Karpas-422 (cell line): ENCODE measurements around the gene CYP3A7. TPM values are rescaled to one million over a fixed set of nuclear protein-coding genes. Genes with fewer than 3 reads are reported as not detected.
"Not testable (repeated sequence)": the region's sequence is repeated elsewhere in the genome, so short reads cannot be mapped to it uniquely, and the experiment has no call there.

Source experiments
- DNase-seq: peaks from one replicate; pipeline ENCODE4 v3.0.0-alpha.2; 2015
- H2AFZ ChIP-seq: fragments of 200-600 bp; sonication (generic); 2 replicates; pipeline ENCODE4 v1.6.1; 2014; ENCODE audit warnings: antibody characterized with exemption, low read length, mixed read lengths
- H3K27ac ChIP-seq: fragments of 200-600 bp; sonication (generic); 2 replicates; pipeline ENCODE4 v1.5.1; 2014; ENCODE audit warnings: mild to moderate bottlenecking, low read length, moderate library complexity
- H3K27me3 ChIP-seq: fragments of 200-600 bp; sonication (generic); 2 replicates; pipeline ENCODE4 v1.6.1; 2014; ENCODE audit warnings: low read length, mixed read lengths
- H3K36me3 ChIP-seq: fragments of 200-600 bp; sonication (generic); 2 replicates; pipeline ENCODE4 v1.6.1; 2014; ENCODE audit warnings: low read length, mixed read lengths; ENCODE audit not compliant: insufficient read depth
- H3K4me1 ChIP-seq: fragments of 200-600 bp; sonication (generic); 2 replicates; pipeline ENCODE4 v1.6.1; 2014; ENCODE audit warnings: mild to moderate bottlenecking, low read length, mixed read lengths
- H3K4me2 ChIP-seq: fragments of 200-600 bp; sonication (generic); 2 replicates; pipeline ENCODE4 v1.6.1; 2014; ENCODE audit warnings: low read length, low read depth, mild to moderate bottlenecking; ENCODE audit not compliant: poor library complexity, severe bottlenecking
- H3K4me3 ChIP-seq: fragments of 200-600 bp; sonication (generic); 2 replicates; pipeline ENCODE4 v1.5.1; 2014; ENCODE audit warnings: mild to moderate bottlenecking, antibody characterized with exemption, low read length, mixed read lengths
- H3K79me2 ChIP-seq: fragments of 200-600 bp; sonication (generic); 2 replicates; pipeline ENCODE4 v1.6.1; 2014; ENCODE audit warnings: mild to moderate bottlenecking, low read length, mixed read lengths
- H3K9ac ChIP-seq: fragments of 200-600 bp; sonication (generic); 2 replicates; pipeline ENCODE4 v1.6.0; 2014; ENCODE audit warnings: low read length
- H3K9me2 ChIP-seq: fragments of 200-600 bp; sonication (generic), shearing (Covaris generic); replicated peaks from 2 replicates; pipeline ENCODE4 v1.6.0; 2014; ENCODE audit warnings: mild to moderate bottlenecking, low read length, moderate library complexity; ENCODE audit not compliant: insufficient read depth
- H3K9me3 ChIP-seq: fragments of 300-700, 200-600 bp; sonication (generic); 2 replicates; pipeline ENCODE4 v1.6.1; 2014; ENCODE audit warnings: low read length, mixed read lengths
- H4K20me1 ChIP-seq: fragments of 200-600 bp; sonication (generic); 2 replicates; pipeline ENCODE4 v1.6.1; 2014; ENCODE audit warnings: mild to moderate bottlenecking, antibody characterized with exemption, low read length, low read depth; ENCODE audit not compliant: insufficient read depth
- total RNA-seq: library from RNA; depleted of rRNA; stranded (reverse); fragments of >200 nt; shearing (Covaris generic); gene quantifications from 2 replicates; pipeline ENCODE4 v1.2.3, GENCODE V29; 2014; ENCODE audit warnings: low replicate concordance

The CYP3A7 gene
- total RNA-seq, 1 experiment from 2014 or later, result not detected

DNA sequence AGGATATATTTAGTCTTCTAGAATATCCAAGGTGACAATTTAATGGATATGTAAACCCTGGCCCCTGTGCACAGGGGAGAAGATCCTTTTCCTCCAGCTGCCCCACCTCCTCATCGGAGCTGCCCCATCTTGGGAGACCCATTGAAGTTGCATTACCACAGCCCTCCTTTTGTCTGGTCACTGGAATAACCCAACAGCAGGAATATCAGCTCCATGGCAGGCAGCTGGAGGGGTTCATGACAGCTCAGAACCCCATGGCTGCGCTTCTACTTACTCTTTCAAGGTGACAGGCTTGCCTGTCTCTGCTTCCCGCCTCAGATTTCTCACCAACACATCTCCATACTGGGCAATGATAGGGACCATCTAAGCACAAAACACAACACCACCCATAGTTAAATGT is 34.5 kb upstream of the CYP3A7 start:
- H3K4me1 ChIP-seq, result peaks cover 10% of the 10 kb centered on the region
- DNase-seq, H3K27ac ChIP-seq, H3K9me2 ChIP-seq, H3K79me2 ChIP-seq, H3K4me2 ChIP-seq, H3K9ac ChIP-seq, H3K27me3 ChIP-seq, H3K36me3 ChIP-seq, H2AFZ ChIP-seq, H3K9me3 ChIP-seq, H4K20me1 ChIP-seq, H3K4me3 ChIP-seq: not testable (repeated sequence)

GRCh38 chr7:99768471-99768870 is 33.5 kb upstream of the CYP3A7 start:
- H3K9ac ChIP-seq, result no peak overlapping the region
- H3K27me3 ChIP-seq, result no peaks in the 10 kb centered on the region
- H2AFZ ChIP-seq, result no peak overlapping the region
- H3K36me3 ChIP-seq, result no peaks in the 10 kb centered on the region
- no peak overlapping the region for H3K4me2 ChIP-seq
- DNase-seq, result no peak
- no peak overlapping the region for H3K4me3 ChIP-seq
- H3K27ac ChIP-seq, result no peak overlapping the region
- H3K4me1 ChIP-seq, result peaks cover 10% of the 10 kb centered on the region
- H3K9me3 ChIP-seq, result no peaks in the 10 kb centered on the region
- H3K79me2 ChIP-seq, result no peaks in the 10 kb centered on the region
- H4K20me1 ChIP-seq, result no peaks in the 10 kb centered on the region
- no peaks in the 10 kb centered on the region for H3K9me2 ChIP-seq

- Histone ChIP-seq H3K4me1 (peaks cover 10% of the 10 kb centered on the region), H3K27me3 (no peaks in the 10 kb centered on the region), H3K9me2 (no peaks in the 10 kb centered on the region), H3K4me2 (no peak overlapping the region), H4K20me1 (no peaks in the 10 kb centered on the region), H3K79me2 (no peaks in the 10 kb centered on the region), H3K4me3 (no peak overlapping the region), H3K9ac (no peak overlapping the region), H3K36me3 (no peaks in the 10 kb centered on the region), H3K27ac (no peak overlapping the region), H2AFZ (no peak overlapping the region), H3K9me3 (no peaks in the 10 kb centered on the region)
- no peak for DNase-seq
Observed at GRCh38 chr7:99767662-99768061, 32.7 kb upstream of the CYP3A7 start.

GRCh38 chr7:99766484-99767099 is 31.6 kb upstream of the CYP3A7 start:
- H3K27me3 ChIP-seq, result no peaks in the 10 kb centered on the region
- no peak overlapping the region for H3K4me2 ChIP-seq
- no peaks in the 10 kb centered on the region for H4K20me1 ChIP-seq
- H3K4me3 ChIP-seq, result no peak overlapping the region
- H3K79me2 ChIP-seq, result no peaks in the 10 kb centered on the region
- no peak for DNase-seq
- no peaks in the 10 kb centered on the region for H3K9me2 ChIP-seq
- H3K9ac ChIP-seq, result no peak overlapping the region
- no peak overlapping the region for H2AFZ ChIP-seq
- H3K36me3 ChIP-seq, result no peaks in the 10 kb centered on the region
- no peaks in the 10 kb centered on the region for H3K9me3 ChIP-seq
- H3K27ac ChIP-seq, result no peak overlapping the region
- H3K4me1 ChIP-seq, result peaks cover 8% of the 10 kb centered on the region

GRCh38 chr7:99764478-99764877 is 29.5 kb upstream of the CYP3A7 start:
- Histone ChIP-seq H3K4me3 (no peak overlapping the region), H3K9me3 (no peaks in the 10 kb centered on the region), H2AFZ (no peak overlapping the region), H3K4me1 (peaks cover 8% of the 10 kb centered on the region), H3K79me2 (no peaks in the 10 kb centered on the region), H4K20me1 (no peaks in the 10 kb centered on the region), H3K4me2 (no peak overlapping the region), H3K9ac (no peak overlapping the region), H3K27ac (no peak overlapping the region), H3K9me2 (no peaks in the 10 kb centered on the region), H3K36me3 (no peaks in the 10 kb centered on the region), H3K27me3 (no peaks in the 10 kb centered on the region)
- no peak for DNase-seq

- Histone ChIP-seq H3K9me2 (no peaks in the 10 kb centered on the region), H3K27ac (no peak overlapping the region), H3K4me3 (no peak overlapping the region), H3K9ac (no peak overlapping the region), H3K27me3 (no peaks in the 10 kb centered on the region), H3K9me3 (no peaks in the 10 kb centered on the region), H2AFZ (no peak overlapping the region), H3K36me3 (no peaks in the 10 kb centered on the region), H3K4me2 (no peak overlapping the region), H3K79me2 (no peaks in the 10 kb centered on the region), H3K4me1 (peaks cover 5% of the 10 kb centered on the region), H4K20me1 (no peaks in the 10 kb centered on the region)
- DNase-seq, result no peak
Observed at GRCh38 chr7:99762680-99763327, 27.8 kb upstream of the CYP3A7 start.

- Histone ChIP-seq H3K4me2 (no peak overlapping the region), H3K79me2 (no peaks in the 10 kb centered on the region), H3K27me3 (no peaks in the 10 kb centered on the region), H3K9me2 (no peaks in the 10 kb centered on the region), H2AFZ (no peak overlapping the region), H3K9me3 (no peaks in the 10 kb centered on the region), H4K20me1 (no peaks in the 10 kb centered on the region), H3K4me1 (no peaks in the 10 kb centered on the region), H3K36me3 (no peaks in the 10 kb centered on the region), H3K27ac (no peak overlapping the region), H3K4me3 (no peak overlapping the region), H3K9ac (no peak overlapping the region)
- no peak for DNase-seq
Observed at GRCh38 chr7:99755085-99755484, 20.1 kb upstream of the CYP3A7 start.

DNA sequence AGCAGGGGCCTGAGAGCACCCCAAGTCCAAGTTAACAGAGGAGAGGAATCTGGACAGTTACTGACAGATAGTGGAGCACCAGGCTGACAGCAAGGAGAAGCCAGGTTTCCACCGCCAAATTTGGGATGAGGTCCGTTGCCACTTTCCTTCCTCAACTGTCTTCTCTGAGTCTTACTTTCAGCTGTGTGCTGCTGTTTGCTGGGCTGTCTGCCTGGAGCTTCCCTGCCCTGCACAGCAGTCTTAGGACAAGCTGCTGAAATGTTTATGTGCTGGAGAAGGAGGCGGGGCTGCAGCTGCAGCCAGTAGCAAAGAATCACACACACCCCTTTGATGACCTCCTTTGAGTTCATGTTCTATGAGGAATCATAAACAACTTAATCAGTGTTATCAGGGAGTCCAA is 17.4 kb upstream of the CYP3A7 start:
- Histone ChIP-seq H3K27ac (no peak overlapping the region), H3K36me3 (no peaks in the 10 kb centered on the region), H3K9me3 (no peaks in the 10 kb centered on the region), H3K4me2 (no peak overlapping the region), H3K79me2 (no peaks in the 10 kb centered on the region), H3K9ac (no peak overlapping the region), H3K27me3 (no peaks in the 10 kb centered on the region), H3K4me1 (no peaks in the 10 kb centered on the region), H4K20me1 (no peaks in the 10 kb centered on the region), H3K9me2 (no peaks in the 10 kb centered on the region), H2AFZ (no peak overlapping the region), H3K4me3 (no peak overlapping the region)
- DNase-seq, result no peak
